SU-DHL-6 (cell line): ENCODE results near the gene ZNF780B.

Experiments used
- H2AFZ ChIP-seq: fragments of 200-600 bp; sonication (generic); 2 replicates; pipeline ENCODE4 v1.6.1; 2014; ENCODE audit warnings: low read depth, mild to moderate bottlenecking, moderate library complexity, mixed read lengths, antibody characterized with exemption, low read length; ENCODE audit not compliant: severe bottlenecking
- H3F3A ChIP-seq: fragments of 200-600 bp; shearing (Covaris generic); 2 replicates; pipeline ENCODE4 v1.6.0; 2016; ENCODE audit warnings: antibody characterized with exemption, mild to moderate bottlenecking; ENCODE audit not compliant: insufficient read depth
- H3K27ac ChIP-seq: fragments of 200-600 bp; sonication (generic); 2 replicates; pipeline ENCODE4 v1.5.1; 2016; ENCODE audit warnings: low read depth, mild to moderate bottlenecking, low read length, moderate library complexity, mixed read lengths
- H3K27me3 ChIP-seq: fragments of 200-600 bp; sonication (generic), shearing (Covaris generic); 2 replicates; pipeline ENCODE4 v1.6.0; 2014; ENCODE audit warnings: mild to moderate bottlenecking, low read length
- H3K36me3 ChIP-seq: fragments of 200-600 bp; sonication (generic); 2 replicates; pipeline ENCODE4 v1.6.1; 2014; ENCODE audit warnings: mild to moderate bottlenecking, low read length, mixed read lengths
- H3K4me2 ChIP-seq: fragments of 300-600, 200-600 bp; shearing (Covaris generic), sonication (generic); 2 replicates; pipeline ENCODE4 v1.6.0; 2014; ENCODE audit warnings: low read length, low read depth, mild to moderate bottlenecking; ENCODE audit not compliant: poor library complexity, severe bottlenecking
- H3K4me3 ChIP-seq: fragments of 200-600 bp; sonication (generic); 2 replicates; pipeline ENCODE4 v1.5.1; 2014; ENCODE audit warnings: antibody characterized with exemption, low read length, mild to moderate bottlenecking, mixed read lengths; ENCODE audit not compliant: insufficient read depth, poor library complexity, severe bottlenecking
- H3K79me2 ChIP-seq: fragments of 200-600 bp; sonication (generic); 2 replicates; pipeline ENCODE4 v1.6.1; 2014; ENCODE audit warnings: mild to moderate bottlenecking, low read length, moderate library complexity; ENCODE audit not compliant: insufficient read depth
- H3K9ac ChIP-seq: fragments of 200-600 bp; sonication (generic); 2 replicates; pipeline ENCODE4 v1.7.0; 2014; ENCODE audit warnings: mild to moderate bottlenecking, low read length
- H3K9me2 ChIP-seq: fragments of 200-600 bp; sonication (generic); replicated peaks from 2 replicates; pipeline ENCODE4 v1.6.1; 2014; ENCODE audit warnings: low read length; ENCODE audit not compliant: insufficient read depth
- H3K9me3 ChIP-seq: fragments of 200-600 bp; sonication (generic); 2 replicates; pipeline ENCODE4 v1.6.1; 2014; ENCODE audit warnings: low read length, mixed read lengths; ENCODE audit not compliant: insufficient read depth
- H4K20me1 ChIP-seq: fragments of 200-600 bp; sonication (generic); 2 replicates; pipeline ENCODE4 v1.6.1; 2014; ENCODE audit warnings: low read depth, mild to moderate bottlenecking, antibody characterized with exemption, low read length, moderate library complexity, mixed read lengths
- CTCF ChIP-seq: fragments of 200-600 bp; sonication (generic); IDR thresholded peaks from one replicate; pipeline ENCODE4 v1.5.1; 2017; ENCODE audit warnings: antibody characterized with exemption, mild to moderate bottlenecking, low read length, moderate library complexity; ENCODE audit not compliant: insufficient read depth, poor library complexity, severe bottlenecking
- EZH2phosphoT487 ChIP-seq: fragments of 200-600 bp; sonication (generic), shearing (Covaris generic); conservative IDR thresholded peaks from 2 replicates; pipeline ENCODE4 v1.6.1; 2018; ENCODE audit warnings: mild to moderate bottlenecking, antibody characterized with exemption, low read length, moderate library complexity, mixed read lengths

ZNF780B gene

GRCh38 chr19:39983695-39984300 lies 72.2 kb downstream of the ZNF780B start:
- Histone ChIP-seq H3K27ac (no peak overlapping the region), H3K9me2 (no peaks in the 10 kb centered on the region), H3K9me3 (peaks cover 15% of the 10 kb centered on the region; the same call in 1 of the 2 replicates), H3K27me3 (no peaks in the 10 kb centered on the region), H2AFZ (no peak overlapping the region), H3K9ac (no peak overlapping the region), H3K4me2 (no peak overlapping the region), H4K20me1 (no peaks in the 10 kb centered on the region), H3K79me2 (peaks cover 69% of the 10 kb centered on the region), H3F3A (peaks cover 4% of the 10 kb centered on the region), H3K4me3 (no peak overlapping the region), H3K36me3 (peaks cover 26% of the 10 kb centered on the region)
- TF ChIP-seq EZH2phosphoT487 (no peak), CTCF (no peak)

- Histone ChIP-seq H3K27me3 (no peaks in the 10 kb centered on the region), H3K79me2 (peaks cover 60% of the 10 kb centered on the region), H4K20me1 (no peaks in the 10 kb centered on the region), H3K9me2 (no peaks in the 10 kb centered on the region), H3K9me3 (peaks cover 15% of the 10 kb centered on the region; the same call in 1 of the 2 replicates), H3K27ac (no peak overlapping the region), H3F3A (peaks cover 4% of the 10 kb centered on the region), H3K36me3 (peaks cover 26% of the 10 kb centered on the region), H2AFZ (no peak overlapping the region), H3K9ac (no peak overlapping the region), H3K4me2 (no peak overlapping the region), H3K4me3 (no peak overlapping the region)
- TF ChIP-seq CTCF, result no peak
- no peak for TF ChIP-seq EZH2phosphoT487
Measured at GRCh38 chr19:39982883-39983282, 73.1 kb downstream of the ZNF780B start.
